GM12878 (cell line): ENCODE measurements around the gene DBN1. TPM values are rescaled to one million over a fixed set of nuclear protein-coding genes. Genes with fewer than 3 reads are reported as not detected.

Source experiments
- CEBPZ ChIP-seq: fragments of 150-350 bp; IDR thresholded peaks from 2 replicates; pipeline ENCODE4 v1.6.1; 2016; ENCODE audit warnings: low read depth, low read length
- CREB1 ChIP-seq: IDR thresholded peaks from 2 replicates; pipeline ENCODE4 v1.6.1; 2012; ENCODE audit warnings: low read depth, mild to moderate bottlenecking, inconsistent platforms
- CREM ChIP-seq: IDR thresholded peaks from 2 replicates; pipeline ENCODE4 v1.6.1; 2014; ENCODE audit warnings: antibody characterized with exemption, low read depth
- CUX1 ChIP-seq: IDR thresholded peaks from 2 replicates; pipeline ENCODE4 v1.6.1; 2012; ENCODE audit warnings: improper control_type of control experiment, low read depth, low read length; ENCODE audit not compliant: insufficient replicate concordance
- DPF2 ChIP-seq: fragments of 450-650 bp; IDR thresholded peaks from 2 replicates; pipeline ENCODE4 v1.6.1; 2017; ENCODE audit warnings: mild to moderate bottlenecking
- EED ChIP-seq: sonication (generic); IDR thresholded peaks from 2 replicates; pipeline ENCODE4 v1.6.1; 2016; ENCODE audit warnings: antibody characterized with exemption, low read depth
- EGR1 ChIP-seq, 2 experiments: IDR thresholded peaks; 1 replicate in 1 of 2; 2 replicates in 1 of 2; pipeline ENCODE4 v1.6.1; 2011 to 2012; ENCODE audit warnings: low read depth in 2 of 2, low read length in 2 of 2, borderline replicate concordance in 1 of 2, mild to moderate bottlenecking in 1 of 2, moderate library complexity in 1 of 2
- EP300 ChIP-seq, 2 experiments: fragments of 150-350 bp in 1 of 2; IDR thresholded peaks; 2 replicates each; pipeline ENCODE4 v1.6.1; 2011 to 2012; ENCODE audit warnings: low read depth in 2 of 2, low read length in 2 of 2, borderline replicate concordance in 1 of 2, improper control_type of control experiment in 1 of 2, inconsistent platforms in 1 of 2; ENCODE audit not compliant: control insufficient read depth in 1 of 2
- EZH2 ChIP-seq: IDR thresholded peaks from 2 replicates; pipeline ENCODE4 v1.6.1; 2012; ENCODE audit warnings: low read depth, mild to moderate bottlenecking, control low read depth, inconsistent platforms, low read length, borderline replicate concordance; ENCODE audit not compliant: control insufficient read depth
- HCFC1 ChIP-seq: fragments of 150-350 bp; IDR thresholded peaks from 2 replicates; pipeline ENCODE4 v1.6.1; 2014; ENCODE audit warnings: low read length
- HDAC2 ChIP-seq: fragments of 200-600 bp; sonication (generic); IDR thresholded peaks from 2 replicates; pipeline ENCODE4 v1.6.1; 2017
- KLF5 ChIP-seq: fragments of 450-650 bp; IDR thresholded peaks from 2 replicates; pipeline ENCODE4 v1.6.1; 2014; ENCODE audit warnings: mild to moderate bottlenecking; ENCODE audit not compliant: partially characterized antibody
- PML ChIP-seq: IDR thresholded peaks from 2 replicates; pipeline ENCODE4 v1.6.1; 2012; ENCODE audit warnings: low read length, inconsistent platforms
- SP1 ChIP-seq: IDR thresholded peaks from one replicate; pipeline ENCODE4 v1.6.1; 2011; ENCODE audit warnings: low read depth, low read length
- YY1 ChIP-seq: IDR thresholded peaks from 2 replicates; pipeline ENCODE4 v1.6.1; 2011; ENCODE audit warnings: low read depth, mild to moderate bottlenecking, low read length
- ZNF207 ChIP-seq: fragments of 450-650 bp; IDR thresholded peaks from 2 replicates; pipeline ENCODE4 v1.6.1; 2014; ENCODE audit warnings: antibody characterized with exemption, mild to moderate bottlenecking, borderline replicate concordance
- ZNF384 ChIP-seq: IDR thresholded peaks from 2 replicates; pipeline ENCODE4 v1.6.1; 2012; ENCODE audit warnings: low read depth, mild to moderate bottlenecking, low read length, improper control_type of control experiment, borderline replicate concordance
- ZZZ3 ChIP-seq: IDR thresholded peaks from 2 replicates; pipeline ENCODE4 v1.6.1; 2011; ENCODE audit warnings: low read depth; ENCODE audit not compliant: control insufficient read depth, insufficient read length
- polyA plus RNA-seq, 11 experiments: library from polyadenylated mRNA; depleted of rRNA in 4 of 11; unstranded in 6 of 11; stranded (reverse) in 5 of 11; fragments of >200 nt; fragmentation: Nextera tagmentation in 4 of 11; fragmentation: Illumina TruSeq in 1 of 11; extraction: Ambion mirVana in 4 of 11; extraction: Trizol in 1 of 11; gene quantifications; 1 replicate in 1 of 11; 2 replicates in 10 of 11; pipeline versions ENCODE4 v1.2.1 to v1.2.3, GENCODE V29; 2011 to 2016; ENCODE audit warnings: inconsistent platforms in 2 of 11, missing spikeins in 2 of 11, low read depth in 1 of 11
- total RNA-seq, 4 experiments: library from RNA; depleted of rRNA in 3 of 4; stranded (reverse); fragments of >200 nt in 3 of 4; fragmentation: Illumina TruSeq in 1 of 4; extraction: Trizol in 1 of 4; gene quantifications; 2 replicates each; pipeline versions ENCODE4 v1.2.1 to v1.2.3, GENCODE V29; 2013 to 2021
- TF ChIP-seq, protein P1 (sequence below): fragments of 450-650 bp; IDR thresholded peaks from 2 replicates; pipeline ENCODE4 v1.6.1; 2017; ENCODE audit warnings: mild to moderate bottlenecking, moderate library complexity

DBN1 gene
- total and polyA plus RNA-seq, 10 of the 15 experiments (the other 5 are each of a cell fraction or from before 2014, with no cell fraction given), result 0.18 to 81.0 (median 27.9) TPM

GRCh38 chr5:177508837-177509236 lies 35.4 kb upstream of the DBN1 start (continued):
- TF ChIP-seq, protein P1, sequence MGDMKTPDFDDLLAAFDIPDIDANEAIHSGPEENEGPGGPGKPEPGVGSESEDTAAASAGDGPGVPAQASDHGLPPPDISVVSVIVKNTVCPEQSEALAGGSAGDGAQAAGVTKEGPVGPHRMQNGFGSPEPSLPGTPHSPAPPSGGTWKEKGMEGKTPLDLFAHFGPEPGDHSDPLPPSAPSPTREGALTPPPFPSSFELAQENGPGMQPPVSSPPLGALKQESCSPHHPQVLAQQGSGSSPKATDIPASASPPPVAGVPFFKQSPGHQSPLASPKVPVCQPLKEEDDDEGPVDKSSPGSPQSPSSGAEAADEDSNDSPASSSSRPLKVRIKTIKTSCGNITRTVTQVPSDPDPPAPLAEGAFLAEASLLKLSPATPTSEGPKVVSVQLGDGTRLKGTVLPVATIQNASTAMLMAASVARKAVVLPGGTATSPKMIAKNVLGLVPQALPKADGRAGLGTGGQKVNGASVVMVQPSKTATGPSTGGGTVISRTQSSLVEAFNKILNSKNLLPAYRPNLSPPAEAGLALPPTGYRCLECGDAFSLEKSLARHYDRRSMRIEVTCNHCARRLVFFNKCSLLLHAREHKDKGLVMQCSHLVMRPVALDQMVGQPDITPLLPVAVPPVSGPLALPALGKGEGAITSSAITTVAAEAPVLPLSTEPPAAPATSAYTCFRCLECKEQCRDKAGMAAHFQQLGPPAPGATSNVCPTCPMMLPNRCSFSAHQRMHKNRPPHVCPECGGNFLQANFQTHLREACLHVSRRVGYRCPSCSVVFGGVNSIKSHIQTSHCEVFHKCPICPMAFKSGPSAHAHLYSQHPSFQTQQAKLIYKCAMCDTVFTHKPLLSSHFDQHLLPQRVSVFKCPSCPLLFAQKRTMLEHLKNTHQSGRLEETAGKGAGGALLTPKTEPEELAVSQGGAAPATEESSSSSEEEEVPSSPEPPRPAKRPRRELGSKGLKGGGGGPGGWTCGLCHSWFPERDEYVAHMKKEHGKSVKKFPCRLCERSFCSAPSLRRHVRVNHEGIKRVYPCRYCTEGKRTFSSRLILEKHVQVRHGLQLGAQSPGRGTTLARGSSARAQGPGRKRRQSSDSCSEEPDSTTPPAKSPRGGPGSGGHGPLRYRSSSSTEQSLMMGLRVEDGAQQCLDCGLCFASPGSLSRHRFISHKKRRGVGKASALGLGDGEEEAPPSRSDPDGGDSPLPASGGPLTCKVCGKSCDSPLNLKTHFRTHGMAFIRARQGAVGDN, result no peak
- TF ChIP-seq ZNF384 (no peak), ZZZ3 (no peak), CREM (no peak), YY1 (0 out of 2 replicates have a peak, but pooled peaks have one; percentile 28), EP300 (IDR thresholded peaks at IDR 0.05; ENCODE audit: borderline replicate concordance in 1 of 2, control insufficient read depth in 1 of 2, low read depth in 2 of 2, low read length in 2 of 2) (peak in 1 of 2 experiments; percentile 19; a peak in 1 of 4 replicates), ZNF207 (no peak), EZH2 (no peak), KLF5 (no peak), EGR1 (IDR thresholded peaks at IDR 0.05; ENCODE audit: borderline replicate concordance in 1 of 2, low read depth in 2 of 2, low read length in 2 of 2) (peak in 1 of 2 experiments; percentile 92; a peak in 2 of 3 replicates), CEBPZ (no peak), PML (no peak), HCFC1 (no peak), CREB1 (no peak), SP1 (no peak), EED (no peak; the same call in 1 of the 2 replicates), HDAC2 (no peak), CUX1 (no peak), DPF2 (0 out of 2 replicates have a peak, but pooled peaks have one; percentile 31)
